ENCODE data around the gene SLC35D3. TPM values are rescaled to one million over a fixed set of nuclear protein-coding genes. Genes with fewer than 3 reads are reported as not detected.

The SLC35D3 gene
- total RNA-seq, 1 experiment from 2014 or later, result 0.39 TPM

GRCh38 chr6:136880748-136881460 lies 41.2 kb upstream of the SLC35D3 start:
- Mint-ChIP-seq H3K27ac (no peak overlapping the region), H3K9me3 (peaks cover 13% of the 10 kb centered on the region), H3K36me3 (peaks cover 10% of the 10 kb centered on the region), H3K4me1 (peaks cover 13% of the 10 kb centered on the region), H3K27me3 (ENCODE audit: low read depth) (no peaks in the 10 kb centered on the region), H3K4me3 (no peak overlapping the region)
- ChIA-PET CTCF (no interaction called here), POLR2A (interaction anchor here (0.6 kb wide), 1 partner anchor 56 kb away, joined by 3 read pairs; no protein-coding TSS in a partner anchor)
- TF ChIP-seq PRRX2 (CRISPR knock-in tag; IDR thresholded peaks at IDR 0.05) (no peak), KAT7 (CRISPR knock-in tag; IDR thresholded peaks at IDR 0.05; ENCODE audit: borderline replicate concordance) (no peak), EMX1 (CRISPR knock-in tag; IDR thresholded peaks at IDR 0.05) (no peak), MYBL2 (CRISPR knock-in tag; IDR thresholded peaks at IDR 0.05) (no peak)
- ATAC-seq (peak; percentile 44; the same call in 1 of the 2 replicates), DNase-seq (ENCODE audit: low spot score) (no peak)

- Mint-ChIP-seq H3K27ac (no peak overlapping the region), H3K27me3 (ENCODE audit: low read depth) (no peaks in the 10 kb centered on the region), H3K4me1 (peaks cover 7% of the 10 kb centered on the region), H3K36me3 (no peaks in the 10 kb centered on the region), H3K9me3 (no peaks in the 10 kb centered on the region), H3K4me3 (no peak overlapping the region)
- no peak for ATAC-seq
- no peak for DNase-seq (ENCODE audit: low spot score)
- TF ChIP-seq ZNF425 (CRISPR knock-in tag; conservative IDR thresholded peaks at IDR 0.05) (no peak), GABPB1 (CRISPR knock-in tag; IDR thresholded peaks at IDR 0.05) (no peak), TEAD1 (CRISPR knock-in tag; IDR thresholded peaks at IDR 0.05) (no peak), EMX1 (CRISPR knock-in tag; IDR thresholded peaks at IDR 0.05) (no peak), MYBL2 (CRISPR knock-in tag; IDR thresholded peaks at IDR 0.05) (no peak), SOX15 (CRISPR knock-in tag; IDR thresholded peaks at IDR 0.05) (no peak), PREB (CRISPR knock-in tag; IDR thresholded peaks at IDR 0.05; ENCODE audit: borderline replicate concordance) (no peak), NR3C1 (CRISPR knock-in tag; conservative IDR thresholded peaks at IDR 0.05; ENCODE audit: low read depth) (no peak), NFE2L1 (CRISPR knock-in tag; IDR thresholded peaks at IDR 0.05) (no peak), AR (CRISPR knock-in tag; IDR thresholded peaks at IDR 0.05) (no peak), CTCF (IDR thresholded peaks at IDR 0.05) (no peak), E2F4 (CRISPR knock-in tag; IDR thresholded peaks at IDR 0.05; ENCODE audit: borderline replicate concordance, low read depth) (no peak), GTF2I (CRISPR knock-in tag; conservative IDR thresholded peaks at IDR 0.05) (no peak), ZNF396 (CRISPR knock-in tag; IDR thresholded peaks at IDR 0.05; ENCODE audit: borderline replicate concordance) (no peak), ZNF232 (CRISPR knock-in tag; IDR thresholded peaks at IDR 0.05) (no peak)
- CTCF ChIA-PET, result no interaction called here
- POLR2A ChIA-PET, result no interaction called here
Observed at GRCh38 chr6:136886091-136886490, 36.0 kb upstream of the SLC35D3 start.
